ENCODE data around the gene ESRRA. TPM values are rescaled to one million over a fixed set of nuclear protein-coding genes. Genes with fewer than 3 reads are reported as not detected.

Gene ESRRA
- total and polyA plus RNA-seq, 2 experiments from 2014 or later: 17.2 to 38.6 TPM

GRCh38 chr11:64338716-64339115 is 33.4 kb downstream of the ESRRA start:
- Histone ChIP-seq H3K9ac (no peak overlapping the region), H3F3A (ENCODE audit: insufficient read depth) (no peaks in the 10 kb centered on the region), H4K20me1 (ENCODE audit: insufficient read depth) (no peaks in the 10 kb centered on the region), H3K9me2 (ENCODE audit: insufficient read depth) (no peaks in the 10 kb centered on the region), H3K4me3 (no peak overlapping the region), H3K9me3 (ENCODE audit: low read depth) (no peaks in the 10 kb centered on the region), H3K4me1 (ENCODE audit: insufficient read depth) (no peaks in the 10 kb centered on the region), H3K27me3 (replicated peaks; ENCODE audit: insufficient read depth) (no peaks in the 10 kb centered on the region), H3K4me2 (ENCODE audit: unreplicated experiment) (no peak overlapping the region), H3K36me3 (ENCODE audit: low read depth) (no peaks in the 10 kb centered on the region), H3K27ac (no peak overlapping the region), H2AFZ (no peak overlapping the region), H3K79me2 (ENCODE audit: insufficient read depth) (no peaks in the 10 kb centered on the region)
- in situ Hi-C loops (cut with MboI): no loop called here
- TF ChIP-seq EZH2phosphoT487 (IDR thresholded peaks at IDR 0.05; ENCODE audit: insufficient read depth, low read depth): no peak
- no peak for TF ChIP-seq EZH2 (IDR thresholded peaks at IDR 0.05; ENCODE audit: insufficient read depth, poor library complexity, severe bottlenecking)
- no peak for DNase-seq
- WGBS, 2 experiments (ENCODE audit: low coverage in 1 of 2, low lambda C conversion rate in 2 of 2, missing lambda C conversion rate in 2 of 2): 85 to 87% methylated on average over 7 to 8 of the region's 8 CpGs

GRCh38 chr11:64339286-64339685 is 34.0 kb downstream of the ESRRA start:
- DNase-seq: no peak
- Histone ChIP-seq H3K4me2 (ENCODE audit: unreplicated experiment) (no peak overlapping the region), H3K4me3 (no peak overlapping the region), H3K27ac (no peak overlapping the region), H3K27me3 (replicated peaks; ENCODE audit: insufficient read depth) (no peaks in the 10 kb centered on the region), H3F3A (ENCODE audit: insufficient read depth) (no peaks in the 10 kb centered on the region), H2AFZ (no peak overlapping the region), H3K9me3 (ENCODE audit: low read depth) (no peaks in the 10 kb centered on the region), H4K20me1 (ENCODE audit: insufficient read depth) (no peaks in the 10 kb centered on the region), H3K9me2 (ENCODE audit: insufficient read depth) (no peaks in the 10 kb centered on the region), H3K4me1 (ENCODE audit: insufficient read depth) (no peaks in the 10 kb centered on the region), H3K79me2 (ENCODE audit: insufficient read depth) (no peaks in the 10 kb centered on the region), H3K36me3 (ENCODE audit: low read depth) (no peaks in the 10 kb centered on the region), H3K9ac (no peak overlapping the region)
- 58 to 63% methylated on average over 4 of the region's 4 CpGs for WGBS, 2 experiments (ENCODE audit: low coverage in 1 of 2, low lambda C conversion rate in 2 of 2, missing lambda C conversion rate in 2 of 2)
- in situ Hi-C loops (cut with MboI): no loop called here
- no peak for TF ChIP-seq EZH2phosphoT487 (IDR thresholded peaks at IDR 0.05; ENCODE audit: insufficient read depth, low read depth)
- TF ChIP-seq EZH2 (IDR thresholded peaks at IDR 0.05; ENCODE audit: insufficient read depth, poor library complexity, severe bottlenecking): no peak

DNA sequence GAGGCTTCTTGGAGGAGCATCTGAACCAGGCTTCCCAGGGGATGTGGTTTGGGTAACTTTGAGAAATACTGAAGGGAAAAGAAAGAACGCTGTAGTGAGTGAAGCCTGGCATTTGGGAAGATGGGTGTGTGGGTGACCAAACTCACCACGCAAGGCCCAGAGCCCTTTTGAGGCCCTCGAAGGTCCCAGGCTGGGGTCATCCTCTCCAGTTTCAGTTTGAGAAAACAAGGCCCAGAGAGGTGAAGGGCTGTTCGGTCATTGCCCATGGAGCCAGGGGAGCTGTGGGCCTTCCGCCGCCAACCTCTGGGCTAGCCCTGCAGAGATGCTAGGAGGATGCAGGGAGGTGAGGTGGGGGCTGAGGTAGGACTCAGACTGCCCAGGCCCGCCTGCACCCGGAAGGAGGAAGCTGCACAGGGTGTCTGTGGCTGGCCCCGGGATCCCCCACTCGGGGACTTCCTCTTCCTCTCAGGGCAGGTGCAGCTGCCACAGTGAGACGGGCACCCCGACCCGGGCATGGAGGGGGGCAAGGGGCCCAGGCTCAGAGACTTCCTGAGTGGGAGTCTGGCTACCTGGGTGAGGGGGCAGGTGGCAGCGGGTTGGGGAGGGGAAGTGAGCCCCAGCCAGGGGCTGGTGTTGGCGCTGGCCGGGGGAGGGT is 34.6 kb downstream of the ESRRA start, which contains the start of gene CCDC88B:
TSS of gene CCDC88B (plus strand) at position 451 of the 655 bp plus-strand sequence. CDS start at position 514, 63 bp downstream.
- Histone ChIP-seq H3K36me3 (ENCODE audit: low read depth) (no peaks in the 10 kb centered on the region), H3K4me1 (ENCODE audit: insufficient read depth) (no peaks in the 10 kb centered on the region), H4K20me1 (ENCODE audit: insufficient read depth) (no peaks in the 10 kb centered on the region), H3K4me2 (ENCODE audit: unreplicated experiment) (no peak within 1 kb of the TSS), H3K27me3 (replicated peaks; ENCODE audit: insufficient read depth) (no peaks in the 10 kb centered on the region), H3K9me2 (ENCODE audit: insufficient read depth) (no peaks in the 10 kb centered on the region), H3K4me3 (no peak within 1 kb of the TSS), H2AFZ (no peak within 1 kb of the TSS), H3K9me3 (ENCODE audit: low read depth) (no peaks in the 10 kb centered on the region), H3K9ac (no peak within 1 kb of the TSS), H3K27ac (no peak within 1 kb of the TSS), H3K79me2 (ENCODE audit: insufficient read depth) (no peaks in the 10 kb centered on the region), H3F3A (ENCODE audit: insufficient read depth) (no peaks in the 10 kb centered on the region)
- in situ Hi-C loops (cut with MboI): no loop called here
- TF ChIP-seq EZH2phosphoT487 (IDR thresholded peaks at IDR 0.05; ENCODE audit: insufficient read depth, low read depth) (no peak), EZH2 (IDR thresholded peaks at IDR 0.05; ENCODE audit: insufficient read depth, poor library complexity, severe bottlenecking) (no peak)
- DNase-seq: no peak
- 74 to 76% methylated on average over 13 to 16 of the region's 16 CpGs for WGBS, 2 experiments (ENCODE audit: low coverage in 1 of 2, low lambda C conversion rate in 2 of 2, missing lambda C conversion rate in 2 of 2)

DNA sequence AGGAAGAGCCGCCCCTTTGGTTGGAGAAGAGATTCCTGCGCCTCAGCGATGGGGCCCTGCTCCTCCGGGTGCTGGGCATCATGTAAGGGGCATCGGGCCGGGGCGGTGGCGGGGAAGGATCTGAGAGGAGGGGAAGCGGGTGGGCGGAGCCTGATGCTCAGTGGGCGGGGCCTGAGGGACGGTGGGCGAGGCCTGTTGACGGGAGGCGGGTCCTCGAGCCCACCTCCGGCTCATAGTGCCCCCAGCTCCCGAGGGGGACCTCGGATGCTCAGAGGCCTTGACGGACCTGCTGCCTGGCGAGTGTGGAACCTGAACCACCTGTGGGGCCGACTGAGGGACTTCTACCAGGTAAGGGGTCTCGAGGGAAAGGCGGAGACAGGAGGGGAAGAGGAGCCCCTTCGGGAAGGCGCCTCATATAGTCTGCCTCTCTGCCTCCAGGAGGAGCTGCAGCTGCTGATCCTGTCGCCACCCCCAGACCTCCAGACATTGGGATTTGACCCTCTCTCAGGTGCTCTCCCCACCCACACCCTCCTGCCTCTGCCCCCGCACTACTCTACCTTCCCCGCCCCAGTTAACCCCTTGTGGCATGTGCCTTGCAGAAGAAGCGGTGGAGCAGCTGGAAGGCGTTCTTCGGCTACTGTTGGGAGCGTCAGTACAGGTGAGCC is 35.5 kb downstream of the ESRRA start:
- Histone ChIP-seq H2AFZ (no peak overlapping the region), H3F3A (ENCODE audit: insufficient read depth) (no peaks in the 10 kb centered on the region), H3K4me2 (ENCODE audit: unreplicated experiment) (no peak overlapping the region), H3K36me3 (ENCODE audit: low read depth) (no peaks in the 10 kb centered on the region), H3K9me2 (ENCODE audit: insufficient read depth) (no peaks in the 10 kb centered on the region), H3K4me1 (ENCODE audit: insufficient read depth) (no peaks in the 10 kb centered on the region), H3K27me3 (replicated peaks; ENCODE audit: insufficient read depth) (no peaks in the 10 kb centered on the region), H3K79me2 (ENCODE audit: insufficient read depth) (no peaks in the 10 kb centered on the region), H4K20me1 (ENCODE audit: insufficient read depth) (no peaks in the 10 kb centered on the region), H3K9ac (no peak overlapping the region), H3K9me3 (ENCODE audit: low read depth) (no peaks in the 10 kb centered on the region), H3K4me3 (no peak overlapping the region), H3K27ac (no peak overlapping the region)
- TF ChIP-seq EZH2 (IDR thresholded peaks at IDR 0.05; ENCODE audit: insufficient read depth, poor library complexity, severe bottlenecking): no peak
- no peak for TF ChIP-seq EZH2phosphoT487 (IDR thresholded peaks at IDR 0.05; ENCODE audit: insufficient read depth, low read depth)
- WGBS, 2 experiments (ENCODE audit: low coverage in 1 of 2, low lambda C conversion rate in 2 of 2, missing lambda C conversion rate in 2 of 2): 19 to 30% methylated on average over 15 to 33 of the region's 33 CpGs
- in situ Hi-C loops (cut with MboI): no loop called here
- peak; percentile 25 for DNase-seq

Measured in GM23248 (cell line).